Gastrocnemius medialis (tissue), 4 donors: Measurements from ENCODE around the gene MRGPRE. TPM values are rescaled to one million over a fixed set of nuclear protein-coding genes. Genes with fewer than 3 reads are reported as not detected.

Experiments
- ATAC-seq, 2 donors: fragments of 150-250 bp; one replicate each; pipeline ENCODE4 v1.9.1; 2016
- DNase-seq, 2 donors: peaks; one replicate each; pipeline ENCODE4 v3.0.0-alpha.2; 2019
- H3K27ac ChIP-seq, 4 donors: fragments of 200-600 bp; sonication (generic); 1 replicate in 1 of 4; 2 replicates in 3 of 4; pipeline ENCODE4 v1.5.1; 2016 to 2018; ENCODE audit warnings: mild to moderate bottlenecking in 2 of 4, moderate library complexity in 1 of 4
- H3K27me3 ChIP-seq, 3 donors: fragments of 200-600 bp; sonication (generic) in 2 of 3; 1 replicate in 1 of 3; 2 replicates in 2 of 3; pipeline versions ENCODE4 v1.5.1 to v1.6.0; 2016 to 2019; ENCODE audit warnings: mild to moderate bottlenecking in 1 of 3, moderate library complexity in 1 of 3
- H3K36me3 ChIP-seq, 2 donors: fragments of 200-600 bp; sonication (generic) in 1 of 2; one replicate each; pipeline ENCODE4 v1.5.1; 2017 to 2018
- H3K4me1 ChIP-seq, 2 donors: fragments of 200-600 bp; sonication (generic) in 1 of 2; one replicate each; pipeline ENCODE4 v1.5.1; 2016 to 2017; ENCODE audit warnings: mild to moderate bottlenecking in 2 of 2
- H3K4me3 ChIP-seq, 4 donors: fragments of 200-600 bp; sonication (generic) in 3 of 4; 1 replicate in 1 of 4; 2 replicates in 3 of 4; pipeline ENCODE4 v1.5.1; 2016 to 2019; ENCODE audit warnings: mild to moderate bottlenecking in 2 of 4
- H3K9me3 ChIP-seq, 3 donors: fragments of 200-600 bp; sonication (generic) in 2 of 3; 1 replicate in 1 of 3; 2 replicates in 2 of 3; pipeline ENCODE4 v1.5.1; 2016 to 2019
- CTCF ChIP-seq, 5 experiments: fragments of 450-650 bp in 3 of 5; fragments of 200-600 bp in 2 of 5; sonication (generic) in 2 of 5; IDR thresholded peaks in 4 of 5; conservative IDR thresholded peaks in 1 of 5; 1 replicate in 4 of 5; 2 replicates in 1 of 5; pipeline ENCODE4 v1.5.1; 2016 to 2019; ENCODE audit warnings: antibody characterized with exemption in 5 of 5, mild to moderate bottlenecking in 3 of 5, moderate library complexity in 3 of 5
- POLR2A ChIP-seq, 2 donors: fragments of 450-650 bp; IDR thresholded peaks; one replicate each; pipeline ENCODE4 v1.6.1; 2017; ENCODE audit warnings: antibody characterized with exemption in 2 of 2, mild to moderate bottlenecking in 2 of 2, moderate library complexity in 2 of 2
- in situ Hi-C, 4 donors: fragments of 200-750 bp; cut with MboI; loops; one replicate each; pipeline versions ENCODE4 v1.15.0 to v1.8.0; 2017; ENCODE audit warnings: low sequenced_read_pairs in 4 of 4
- intact Hi-C: fragments of 100-400 bp; cut with DNase I; formaldehyde crosslinking; loops from one replicate; pipeline ENCODE4 v1.15.1; 2023; ENCODE audit warnings: low total_unique reads
- total RNA-seq, 4 donors: library from RNA; depleted of rRNA; stranded (reverse); fragments of >200 nt; gene quantifications; one replicate each; pipeline versions ENCODE4 v1.1.0 to v1.2.3, GENCODE V29; 2016

Gene MRGPRE
- total RNA-seq, 4 donors from 2014 or later, result not detected

GRCh38 chr11:3198815-3199214 is 33.4 kb downstream of the MRGPRE start:
- no peak for ATAC-seq
- TF ChIP-seq CTCF (IDR thresholded peaks at IDR 0.05 in 4 of 5, conservative IDR thresholded peaks at IDR 0.05 in 1 of 5), result no peak
- no peak for TF ChIP-seq POLR2A (IDR thresholded peaks at IDR 0.05)
- no peak for DNase-seq
- Histone ChIP-seq H3K27ac (no peak overlapping the region), H3K27me3 (peaks cover 14 to 39% (median 33%) of the 10 kb centered on the region in 3 donors), H3K4me1 (no peaks in the 10 kb centered on the region), H3K9me3 (no peaks in the 10 kb centered on the region), H3K36me3 (no peaks in the 10 kb centered on the region), H3K4me3 (no peak overlapping the region)
- intact Hi-C loops, result no loop called here
- in situ Hi-C loops, result loop anchor here in 1 of 4 donors (10.0 kb wide), 1 partner anchor 84 kb away; no protein-coding TSS in a partner anchor

GRCh38 chr11:3197878-3198528 is 34.2 kb downstream of the MRGPRE start:
- DNase-seq (no peak), ATAC-seq (no peak)
- Histone ChIP-seq H3K9me3 (no peaks in the 10 kb centered on the region), H3K36me3 (no peaks in the 10 kb centered on the region), H3K4me3 (no peak overlapping the region), H3K4me1 (no peaks in the 10 kb centered on the region), H3K27me3 (peaks cover 10 to 31% (median 25%) of the 10 kb centered on the region in 3 donors), H3K27ac (no peak overlapping the region)
- TF ChIP-seq POLR2A (IDR thresholded peaks at IDR 0.05) (no peak), CTCF (IDR thresholded peaks at IDR 0.05 in 4 of 5, conservative IDR thresholded peaks at IDR 0.05 in 1 of 5) (no peak)
- intact Hi-C loops, result no loop called here
- in situ Hi-C loops, result loop anchor here in 1 of 4 donors (10.0 kb wide), 1 partner anchor 83 kb away; no protein-coding TSS in a partner anchor

- TF ChIP-seq CTCF (IDR thresholded peaks at IDR 0.05 in 4 of 5, conservative IDR thresholded peaks at IDR 0.05 in 1 of 5) (no peak), POLR2A (IDR thresholded peaks at IDR 0.05) (no peak)
- DNase-seq, result no peak
- H3K27ac ChIP-seq, result no peak overlapping the region
- H3K4me3 ChIP-seq, result no peak overlapping the region
- H3K36me3 ChIP-seq, result no peaks in the 10 kb centered on the region
- H3K4me1 ChIP-seq, result no peaks in the 10 kb centered on the region
- intact Hi-C loops, result no loop called here
- H3K9me3 ChIP-seq, result no peaks in the 10 kb centered on the region
- in situ Hi-C loops, result loop anchor here in 1 of 4 donors (10.0 kb wide), 1 partner anchor 82 kb away; no protein-coding TSS in a partner anchor
- ATAC-seq, result no peak
- H3K27me3 ChIP-seq, result peaks cover 4 to 23% (median 16%) of the 10 kb centered on the region in 3 donors
Observed at GRCh38 chr11:3197044-3197695, 35.0 kb downstream of the MRGPRE start.

- no peaks in the 10 kb centered on the region for H3K36me3 ChIP-seq
- ATAC-seq, result no peak
- in situ Hi-C loops (loop anchor here in 1 of 4 donors (10.0 kb wide), 1 partner anchor 82 kb away; no protein-coding TSS in a partner anchor), intact Hi-C loops (no loop called here)
- H3K27me3 ChIP-seq, result peaks cover 2 to 15% (median 9%) of the 10 kb centered on the region in 3 donors
- TF ChIP-seq CTCF (IDR thresholded peaks at IDR 0.05 in 4 of 5, conservative IDR thresholded peaks at IDR 0.05 in 1 of 5), result no peak
- no peak for TF ChIP-seq POLR2A (IDR thresholded peaks at IDR 0.05)
- no peaks in the 10 kb centered on the region for H3K4me1 ChIP-seq
- no peak for DNase-seq
- H3K9me3 ChIP-seq, result no peaks in the 10 kb centered on the region
- no peak overlapping the region for H3K4me3 ChIP-seq
- H3K27ac ChIP-seq, result no peak overlapping the region
Observed at GRCh38 chr11:3196161-3197043, 35.8 kb downstream of the MRGPRE start.
